ENCODE measurements around the gene CLCN6.

CLCN6 gene

DNA sequence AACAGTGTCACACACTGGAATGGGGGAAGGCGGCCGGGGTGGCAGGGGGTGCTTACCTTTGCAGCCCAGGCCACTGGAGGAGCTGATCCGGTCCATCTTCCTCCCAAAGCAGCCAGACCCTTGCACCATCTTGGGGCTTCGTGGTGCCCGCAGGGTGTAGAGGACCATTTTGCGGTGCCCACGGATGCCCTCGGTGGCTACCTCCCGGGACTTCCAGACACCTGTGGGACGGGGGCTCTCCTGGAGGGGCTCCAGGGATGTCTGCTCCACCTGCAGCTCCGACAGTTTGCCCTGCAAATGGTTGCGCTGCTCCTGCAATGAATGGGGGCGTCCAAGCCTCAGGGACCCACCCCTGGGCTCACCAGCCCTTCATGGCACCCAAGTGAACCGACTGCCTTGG, 52.2 kb downstream of the CLCN6 start:
- TF ChIP-seq, protein P1, sequence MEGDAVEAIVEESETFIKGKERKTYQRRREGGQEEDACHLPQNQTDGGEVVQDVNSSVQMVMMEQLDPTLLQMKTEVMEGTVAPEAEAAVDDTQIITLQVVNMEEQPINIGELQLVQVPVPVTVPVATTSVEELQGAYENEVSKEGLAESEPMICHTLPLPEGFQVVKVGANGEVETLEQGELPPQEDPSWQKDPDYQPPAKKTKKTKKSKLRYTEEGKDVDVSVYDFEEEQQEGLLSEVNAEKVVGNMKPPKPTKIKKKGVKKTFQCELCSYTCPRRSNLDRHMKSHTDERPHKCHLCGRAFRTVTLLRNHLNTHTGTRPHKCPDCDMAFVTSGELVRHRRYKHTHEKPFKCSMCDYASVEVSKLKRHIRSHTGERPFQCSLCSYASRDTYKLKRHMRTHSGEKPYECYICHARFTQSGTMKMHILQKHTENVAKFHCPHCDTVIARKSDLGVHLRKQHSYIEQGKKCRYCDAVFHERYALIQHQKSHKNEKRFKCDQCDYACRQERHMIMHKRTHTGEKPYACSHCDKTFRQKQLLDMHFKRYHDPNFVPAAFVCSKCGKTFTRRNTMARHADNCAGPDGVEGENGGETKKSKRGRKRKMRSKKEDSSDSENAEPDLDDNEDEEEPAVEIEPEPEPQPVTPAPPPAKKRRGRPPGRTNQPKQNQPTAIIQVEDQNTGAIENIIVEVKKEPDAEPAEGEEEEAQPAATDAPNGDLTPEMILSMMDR (IDR thresholded peaks at IDR 0.05; ENCODE audit: insufficient read depth, low read length, missing control alignments) = no peak
- H3K4me3 ChIP-seq (ENCODE audit: low read depth, low read length) = no peak overlapping the region
- ChIA-PET CTCF (no interaction called here), POLR2A (no interaction called here)
- DNase-seq (ENCODE audit: low read depth, low spot score) = no peak

DNA sequence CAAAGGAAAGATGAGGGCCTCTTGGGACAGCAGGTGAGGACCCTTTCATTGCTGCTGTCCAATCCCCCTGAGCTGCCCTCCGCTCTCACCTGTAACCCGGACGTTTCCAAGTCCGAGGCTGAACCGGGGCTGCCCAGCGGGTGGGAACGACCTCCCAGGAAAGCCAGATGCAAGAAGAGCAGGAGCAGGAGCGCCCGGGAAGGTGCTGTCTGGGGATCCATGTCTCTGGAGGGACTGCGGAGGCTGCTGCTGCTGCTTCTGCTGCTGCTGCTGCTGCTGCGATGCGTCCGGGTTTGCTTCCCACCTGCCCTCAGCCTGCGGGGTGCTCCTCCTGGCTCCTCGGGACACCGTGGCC, 52.6 kb downstream of the CLCN6 start, which contains the start of gene NPPB:
TSS of gene NPPB (minus strand) at position 333 of the 355 bp plus-strand sequence. CDS start at position 221, 112 bp downstream.
- DNase-seq (ENCODE audit: low read depth, low spot score) = no peak
- H3K4me3 ChIP-seq (ENCODE audit: low read depth, low read length) = no peak within 1 kb of the TSS
- ChIA-PET CTCF (no interaction called here), POLR2A (no interaction called here)
- TF ChIP-seq, protein P1 (IDR thresholded peaks at IDR 0.05; ENCODE audit: insufficient read depth, low read length, missing control alignments) = no peak

GRCh38 chr1:11858968-11859871, 53.2 kb downstream of the CLCN6 start:
- TF ChIP-seq, protein P1 (IDR thresholded peaks at IDR 0.05; ENCODE audit: insufficient read depth, low read length, missing control alignments) = peak; percentile 67
- DNase-seq (ENCODE audit: low read depth, low spot score) = no peak
- ChIA-PET POLR2A (no interaction called here), CTCF (interaction anchor here (1.0 to 1.3 kb wide), 2 partner anchors 11 to 23 kb away, joined by 3 to 4 read pairs; no protein-coding TSS in a partner anchor)
- no peak overlapping the region for H3K4me3 ChIP-seq (ENCODE audit: low read depth, low read length)

DNA sequence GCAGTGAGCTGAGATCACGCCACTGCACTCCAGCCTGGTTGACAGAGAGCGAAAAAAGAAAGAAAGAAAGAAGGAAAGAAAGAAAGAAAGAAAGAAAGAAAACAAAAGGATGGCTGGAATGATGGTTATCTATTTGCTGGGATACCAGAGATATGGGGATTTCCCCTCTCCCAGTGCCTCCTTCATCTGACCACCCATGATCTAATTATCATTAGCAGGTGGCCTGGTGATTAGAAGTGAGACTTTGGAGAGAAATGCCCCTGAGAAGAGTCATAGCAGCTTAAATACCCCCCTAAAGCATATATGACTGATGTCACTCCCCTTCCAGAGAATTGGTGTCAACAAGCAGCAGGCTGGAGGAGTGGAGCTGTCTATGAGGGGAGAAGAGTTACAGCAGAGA, 54.1 kb downstream of the CLCN6 start:
- DNase-seq (ENCODE audit: low read depth, low spot score) = no peak
- CTCF ChIA-PET = interaction anchor here (1.0 to 1.3 kb wide), 2 partner anchors 11 to 24 kb away, joined by 3 to 4 read pairs; no protein-coding TSS in a partner anchor
- POLR2A ChIA-PET = no interaction called here
- TF ChIP-seq, protein P1 (IDR thresholded peaks at IDR 0.05; ENCODE audit: insufficient read depth, low read length, missing control alignments) = no peak
- H3K4me3 ChIP-seq (ENCODE audit: low read depth, low read length) = no peak overlapping the region

DNA sequence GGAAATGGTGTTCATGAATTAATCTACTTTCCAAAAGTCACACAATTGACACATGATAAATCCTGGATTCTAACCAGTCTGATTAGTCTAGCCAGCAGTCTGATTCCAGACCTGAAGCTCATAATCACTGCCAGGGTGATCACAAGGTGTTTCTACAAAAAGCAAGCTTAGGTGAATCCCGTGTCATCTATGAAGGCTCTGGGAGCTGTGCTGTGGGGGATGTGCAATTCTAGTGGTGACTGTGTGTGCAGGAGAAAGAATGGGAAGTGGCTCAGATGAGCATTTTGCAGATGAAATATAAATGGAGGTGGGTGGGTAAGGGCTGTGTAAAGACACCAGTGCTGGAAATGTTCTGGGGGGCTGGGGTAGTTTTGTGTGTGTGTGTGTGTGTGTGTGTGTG, 54.6 kb downstream of the CLCN6 start:
- POLR2A ChIA-PET = no interaction called here
- TF ChIP-seq, protein P1 (IDR thresholded peaks at IDR 0.05; ENCODE audit: insufficient read depth, low read length, missing control alignments) = no peak
- CTCF ChIA-PET = interaction anchor here (1.3 kb wide), 2 partner anchors 10 to 11 kb away, joined by 4 read pairs; no protein-coding TSS in a partner anchor
- DNase-seq (ENCODE audit: low read depth, low spot score) = no peak
- H3K4me3 ChIP-seq (ENCODE audit: low read depth, low read length) = no peak overlapping the region

DNA sequence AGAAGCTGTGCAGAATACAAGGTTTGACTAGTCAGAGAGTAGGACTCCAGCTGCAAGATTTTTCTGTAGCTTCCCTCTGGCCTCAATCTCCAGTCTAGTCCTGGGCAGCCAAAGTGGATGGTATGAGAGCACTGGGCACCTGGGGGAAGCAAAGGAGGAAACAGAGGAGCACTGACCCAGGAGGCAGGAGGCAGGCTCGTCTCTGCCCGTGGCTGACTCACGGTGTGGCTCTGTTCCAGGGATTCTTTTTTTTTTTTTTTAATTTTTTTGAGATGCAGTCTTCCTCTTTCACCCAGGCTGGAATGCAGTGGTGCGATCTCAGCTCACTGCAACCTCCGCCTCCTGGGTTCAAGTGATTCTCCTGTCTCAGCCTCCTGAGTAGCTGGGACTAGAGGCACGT, 56.9 kb downstream of the CLCN6 start:
- TF ChIP-seq, protein P1 (IDR thresholded peaks at IDR 0.05; ENCODE audit: insufficient read depth, low read length, missing control alignments) = no peak
- ChIA-PET CTCF (interaction anchor here (0.6 to 1.0 kb wide), 2 partner anchors 22 to 31 kb away, joined by 3 to 5 read pairs; no protein-coding TSS in a partner anchor), POLR2A (interaction anchor here (1.4 kb wide), 1 partner anchor 45 kb away, joined by 5 read pairs; no protein-coding TSS in a partner anchor)
- no peak overlapping the region for H3K4me3 ChIP-seq (ENCODE audit: low read depth, low read length)
- no peak for DNase-seq (ENCODE audit: low read depth, low spot score)

Data from AG04449 (cell line).